B cell (primary cell): ENCODE results near the gene TRPC1. TPM values are rescaled to one million over a fixed set of nuclear protein-coding genes. Genes with fewer than 3 reads are reported as not detected.

Experiments
- ATAC-seq: fragments of 200-7000 bp; cut with Tn5 transposase; one replicate; pipeline ENCODE4 v1.10.0; 2021; ENCODE audit warnings: low read depth, mild to moderate bottlenecking, moderate number of reproducible peaks, moderate library complexity
- CTCF ChIA-PET: fragments of 350-600 bp; sonication (Branson Sonifier 250); formaldehyde crosslinking; loops from one replicate; lab custom pipeline; 2021; ENCODE audit warnings: antibody characterized with exemption, inconsistent platforms; lab: Charles Lee
- POLR2A ChIA-PET: fragments of 350-600 bp; sonication (Branson Sonifier 250); formaldehyde crosslinking; loops from one replicate; lab custom pipeline; 2021; ENCODE audit warnings: antibody characterized with exemption; lab: Charles Lee
- DNase-seq: peaks from one replicate; pipeline ENCODE4 v3.0.0; 2013
- H2AFZ ChIP-seq: 2 replicates; pipeline ENCODE4 v1.6.1; 2012; ENCODE audit warnings: mild to moderate bottlenecking, low read depth, low read length; ENCODE audit not compliant: insufficient read depth, poor library complexity, severe bottlenecking
- H3K27ac ChIP-seq, 2 donors: 1 replicate in 1 of 2; 2 replicates in 1 of 2; pipeline ENCODE4 v1.5.1; 2012 to 2013; ENCODE audit warnings: low read length in 2 of 2, mild to moderate bottlenecking in 2 of 2, moderate library complexity in 1 of 2
- H3K27me3 ChIP-seq, 4 experiments: fragments of 200-600 bp in 1 of 4; sonication (generic) in 1 of 4; replicated peaks in 1 of 4; 1 replicate in 2 of 4; 2 replicates in 2 of 4; pipeline versions ENCODE4 v1.6.1 to v1.7.0; 2013 to 2016; ENCODE audit warnings: low read length in 3 of 4, mild to moderate bottlenecking in 2 of 4, mixed read lengths in 1 of 4, moderate library complexity in 1 of 4; ENCODE audit not compliant: insufficient read depth in 4 of 4, control insufficient read depth in 3 of 4; ENCODE audit errors: control extremely low read depth in 1 of 4
- H3K36me3 ChIP-seq, 2 experiments: replicated peaks in 1 of 2; 1 replicate in 1 of 2; 2 replicates in 1 of 2; pipeline versions ENCODE4 v1.6.1 to v1.7.1; 2013; ENCODE audit warnings: low read length in 1 of 2; ENCODE audit not compliant: insufficient read depth in 2 of 2, control insufficient read depth in 1 of 2; ENCODE audit errors: control extremely low read depth in 1 of 2, extremely low read depth in 1 of 2
- H3K4me1 ChIP-seq, 2 donors: fragments of 200-600 bp in 1 of 2; sonication (generic) in 1 of 2; 1 replicate in 1 of 2; 2 replicates in 1 of 2; pipeline versions ENCODE4 v1.5.1 to v1.6.1; 2013 to 2017; ENCODE audit warnings: low read length in 2 of 2; ENCODE audit not compliant: control insufficient read depth in 2 of 2, insufficient read depth in 2 of 2
- H3K4me2 ChIP-seq: replicated peaks from 2 replicates; pipeline ENCODE3; 2012; ENCODE audit warnings: mild to moderate bottlenecking, low read depth, low read length; ENCODE audit not compliant: poor library complexity, severe bottlenecking
- H3K4me3 ChIP-seq, 5 experiments: fragments of 200-600 bp in 1 of 5; sonication (generic) in 1 of 5; 1 replicate in 3 of 5; 2 replicates in 2 of 5; pipeline versions ENCODE4 v1.5.1 to v1.7.0; 2011 to 2016; ENCODE audit warnings: low read length in 4 of 5, mild to moderate bottlenecking in 4 of 5, low read depth in 2 of 5, control low read depth in 1 of 5, moderate library complexity in 1 of 5; ENCODE audit not compliant: insufficient read depth in 1 of 5; ENCODE audit errors: control extremely low read depth in 1 of 5, extremely low read depth in 1 of 5
- H3K79me2 ChIP-seq: fragments of 200-600 bp; sonication (generic); one replicate; pipeline ENCODE4 v1.6.0; 2016; ENCODE audit warnings: low read length; ENCODE audit not compliant: control insufficient read depth, insufficient read depth
- H3K9ac ChIP-seq: fragments of 200-600 bp; sonication (generic); 2 replicates; pipeline ENCODE4 v1.6.1; 2017; ENCODE audit warnings: mild to moderate bottlenecking, low read length, moderate library complexity
- H3K9me3 ChIP-seq, 3 donors: one replicate each; pipeline versions ENCODE4 v1.6.1 to v1.7.1; 2013; ENCODE audit warnings: low read length in 2 of 3; ENCODE audit not compliant: control insufficient read depth in 2 of 3, insufficient read depth in 1 of 3; ENCODE audit errors: control extremely low read depth in 1 of 3
- H4K20me1 ChIP-seq: 2 replicates; pipeline ENCODE4 v1.6.0; 2012; ENCODE audit warnings: mild to moderate bottlenecking, low read length; ENCODE audit not compliant: insufficient read depth, control insufficient read depth, poor library complexity, severe bottlenecking
- H3K27ac Mint-ChIP-seq: one replicate; pipeline ENCODE4 v1.8.0; 2021; ENCODE audit warnings: mixed read lengths
- H3K27me3 Mint-ChIP-seq: one replicate; pipeline ENCODE4 v1.8.0; 2021; ENCODE audit warnings: mixed read lengths
- H3K4me1 Mint-ChIP-seq: one replicate; pipeline ENCODE4 v1.8.0; 2021; ENCODE audit warnings: mixed read lengths
- H3K4me3 Mint-ChIP-seq: one replicate; pipeline ENCODE4 v1.8.0; 2021; ENCODE audit warnings: mixed read lengths
- H3K9me3 Mint-ChIP-seq: one replicate; pipeline ENCODE4 v1.8.0; 2022; ENCODE audit warnings: mixed read lengths; ENCODE audit not compliant: insufficient read depth
- CTCF ChIP-seq: fragments of 200-600 bp; IDR thresholded peaks from one replicate; pipeline ENCODE4 v1.8.0; 2022; ENCODE audit warnings: antibody characterized with exemption, mild to moderate bottlenecking
- EZH2 ChIP-seq: IDR thresholded peaks from 2 replicates; pipeline ENCODE4 v1.6.1; 2012; ENCODE audit warnings: borderline replicate concordance, low read depth, mild to moderate bottlenecking, moderate library complexity, low read length; ENCODE audit not compliant: insufficient read depth, poor library complexity, severe bottlenecking
- WGBS: methylation state at CpG from one replicate; pipeline ENCODE4 v1.1.5; 2013; ENCODE audit warnings: missing lambda C conversion rate; ENCODE audit not compliant: insufficient coverage; 5-methylcytosine and 5-hydroxymethylcytosine counted together
- intact Hi-C: fragments of 100-400 bp; cut with micrococcal nuclease; formaldehyde crosslinking; loops from one replicate; pipeline ENCODE4 v1.10.0; 2022
- polyA plus RNA-seq: library from polyadenylated mRNA; depleted of rRNA; stranded (reverse); fragments of >200 nt; gene quantifications from 2 replicates; pipeline ENCODE4 v1.2.3, GENCODE V29; 2012
- total RNA-seq, 2 donors: library from RNA; stranded (reverse); fragments of 120-200 nt in 1 of 2; gene quantifications; 1 replicate in 1 of 2; 2 replicates in 1 of 2; pipeline versions ENCODE4 v1.2.3 to v1.2.4, GENCODE V29; 2013 to 2022

The TRPC1 gene
- total and polyA plus RNA-seq, 2 donors (not counting 1 experiment from before 2014, with no cell fraction given), result 2.0 to 3.8 TPM

GRCh38 chr3:142734834-142735233 is 11.0 kb downstream of the TRPC1 start:
- Mint-ChIP-seq H3K4me1 (no peaks in the 10 kb centered on the region), H3K27ac (no peak overlapping the region), H3K9me3 (no peaks in the 10 kb centered on the region), H3K27me3 (peaks cover 3% of the 10 kb centered on the region), H3K4me3 (no peak overlapping the region)
- intact Hi-C loops, result no loop called here
- TF ChIP-seq EZH2, result no peak
- no peak for TF ChIP-seq CTCF
- H3K27me3 ChIP-seq, result no peaks in the 10 kb centered on the region
- CTCF ChIA-PET, result no interaction called here
- no peaks in the 10 kb centered on the region for H4K20me1 ChIP-seq
- no peak overlapping the region for H3K9ac ChIP-seq
- DNase-seq, result no peak
- no peaks in the 10 kb centered on the region for H3K4me1 ChIP-seq
- H3K27ac ChIP-seq, result no peak overlapping the region
- no peak for ATAC-seq
- POLR2A ChIA-PET, result no interaction called here
- no peak overlapping the region for H3K4me2 ChIP-seq
- no CpG with 5 or more reads among the region's 2 CpGs for WGBS
- no peaks in the 10 kb centered on the region for H3K9me3 ChIP-seq
- H3K79me2 ChIP-seq, result no peaks in the 10 kb centered on the region
- H3K4me3 ChIP-seq, result no peak overlapping the region
- H3K36me3 ChIP-seq, result no peaks in the 10 kb centered on the region
- no peak overlapping the region for H2AFZ ChIP-seq

DNA sequence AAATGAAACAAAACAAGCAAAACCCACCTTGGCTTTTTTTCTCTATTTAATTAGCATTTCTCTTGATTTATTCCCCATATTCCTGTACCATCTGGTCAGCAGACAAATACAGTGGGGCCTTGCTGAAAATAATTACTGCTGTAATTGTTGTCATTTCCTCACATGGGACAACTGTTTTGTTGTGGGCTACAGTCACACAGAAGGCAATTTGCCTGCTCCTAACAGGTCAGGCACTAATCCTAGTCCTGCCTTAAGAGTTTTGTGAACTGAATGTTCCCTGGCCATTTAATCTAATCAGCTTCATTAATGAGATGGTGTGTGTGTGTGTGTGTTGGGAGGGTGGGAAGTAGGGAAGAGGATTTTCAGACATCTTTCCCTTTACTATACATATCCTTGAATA is 11.6 kb downstream of the TRPC1 start:
- Histone ChIP-seq H3K79me2 (no peaks in the 10 kb centered on the region), H2AFZ (no peak overlapping the region), H3K4me3 (no peak overlapping the region), H3K4me2 (no peak overlapping the region), H3K9me3 (no peaks in the 10 kb centered on the region), H3K27me3 (no peaks in the 10 kb centered on the region), H3K9ac (no peak overlapping the region), H3K36me3 (no peaks in the 10 kb centered on the region), H3K4me1 (no peaks in the 10 kb centered on the region), H3K27ac (no peak overlapping the region), H4K20me1 (no peaks in the 10 kb centered on the region)
- intact Hi-C loops, result no loop called here
- ChIA-PET POLR2A (no interaction called here), CTCF (no interaction called here)
- Mint-ChIP-seq H3K4me1 (no peaks in the 10 kb centered on the region), H3K27me3 (peaks cover 3% of the 10 kb centered on the region), H3K4me3 (no peak overlapping the region), H3K27ac (no peak overlapping the region), H3K9me3 (no peaks in the 10 kb centered on the region)
- ATAC-seq (no peak), DNase-seq (no peak)
- TF ChIP-seq EZH2 (no peak), CTCF (no peak)
